OCI-LY1 (cell line): ENCODE results near the gene ABCA7.

Experiments
- EZH2 ChIP-seq: fragments of 200-600 bp; sonication (generic), shearing (Covaris generic); IDR thresholded peaks from 2 replicates; pipeline ENCODE4 v1.8.0; 2017; ENCODE audit warnings: borderline replicate concordance, mixed run types, mild to moderate bottlenecking, antibody characterized with exemption, low read length, moderate library complexity, mixed read lengths
- TF ChIP-seq, protein P1 (sequence below): fragments of 200-600 bp; sonication (generic), shearing (Covaris generic); IDR thresholded peaks from 2 replicates; pipeline ENCODE4 v1.5.1; 2017; ENCODE audit warnings: mild to moderate bottlenecking, antibody characterized with exemption, low read length, moderate library complexity, mixed read lengths

DNA sequence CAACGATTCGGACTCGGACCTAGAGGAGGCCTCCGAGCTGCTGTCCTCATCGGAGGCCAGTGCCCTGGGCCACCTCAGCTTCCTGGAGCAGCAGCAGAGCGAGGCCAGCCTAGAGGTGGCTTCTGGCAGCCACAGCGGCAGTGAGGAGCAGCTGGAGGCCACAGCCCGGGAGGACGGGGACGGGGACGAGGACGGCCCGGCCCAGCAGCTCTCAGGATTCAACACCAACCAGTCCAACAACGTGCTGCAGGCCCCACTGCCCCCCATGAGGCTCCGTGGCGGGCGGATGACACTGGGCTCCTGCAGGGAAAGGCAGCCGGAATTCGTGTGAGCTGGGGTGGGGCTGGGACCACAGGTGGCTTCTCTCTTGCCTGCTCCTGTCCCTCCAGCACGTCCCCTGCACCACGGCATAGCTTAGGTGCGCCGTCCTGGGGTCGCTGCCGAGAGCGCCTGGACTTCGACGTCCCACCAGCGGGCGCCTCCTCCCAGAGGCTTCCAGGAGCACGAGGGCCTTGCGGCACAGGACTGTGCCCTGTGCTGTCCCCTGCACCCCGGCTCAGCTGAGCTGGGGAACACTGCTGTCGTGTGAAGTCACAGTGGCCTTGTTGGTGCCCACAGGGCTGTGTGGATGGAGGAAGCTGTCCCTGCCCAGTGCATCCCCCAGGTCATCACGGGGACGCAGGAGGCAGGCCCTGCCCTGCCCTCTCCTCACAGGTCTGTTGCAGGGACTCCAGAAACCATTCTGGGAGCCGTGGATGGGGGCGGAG, 46.0 kb downstream of the ABCA7 start:
- TF ChIP-seq, protein P1, sequence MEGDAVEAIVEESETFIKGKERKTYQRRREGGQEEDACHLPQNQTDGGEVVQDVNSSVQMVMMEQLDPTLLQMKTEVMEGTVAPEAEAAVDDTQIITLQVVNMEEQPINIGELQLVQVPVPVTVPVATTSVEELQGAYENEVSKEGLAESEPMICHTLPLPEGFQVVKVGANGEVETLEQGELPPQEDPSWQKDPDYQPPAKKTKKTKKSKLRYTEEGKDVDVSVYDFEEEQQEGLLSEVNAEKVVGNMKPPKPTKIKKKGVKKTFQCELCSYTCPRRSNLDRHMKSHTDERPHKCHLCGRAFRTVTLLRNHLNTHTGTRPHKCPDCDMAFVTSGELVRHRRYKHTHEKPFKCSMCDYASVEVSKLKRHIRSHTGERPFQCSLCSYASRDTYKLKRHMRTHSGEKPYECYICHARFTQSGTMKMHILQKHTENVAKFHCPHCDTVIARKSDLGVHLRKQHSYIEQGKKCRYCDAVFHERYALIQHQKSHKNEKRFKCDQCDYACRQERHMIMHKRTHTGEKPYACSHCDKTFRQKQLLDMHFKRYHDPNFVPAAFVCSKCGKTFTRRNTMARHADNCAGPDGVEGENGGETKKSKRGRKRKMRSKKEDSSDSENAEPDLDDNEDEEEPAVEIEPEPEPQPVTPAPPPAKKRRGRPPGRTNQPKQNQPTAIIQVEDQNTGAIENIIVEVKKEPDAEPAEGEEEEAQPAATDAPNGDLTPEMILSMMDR: no peak
- no peak for TF ChIP-seq EZH2
